PC-3 (cell line): ENCODE data around the gene NCAPD2.

Source experiments
- EZH2 ChIP-seq: fragments of 300-600 bp; sonication (generic); IDR thresholded peaks from one replicate; pipeline ENCODE4 v1.6.1; 2017; ENCODE audit warnings: antibody characterized with exemption, mild to moderate bottlenecking, low read length; ENCODE audit not compliant: unreplicated experiment
- EZH2phosphoT487 ChIP-seq: fragments of 300-600 bp; sonication (generic); IDR thresholded peaks from 2 replicates; pipeline ENCODE4 v1.6.1; 2018; ENCODE audit warnings: mild to moderate bottlenecking, antibody characterized with exemption, low read length, borderline replicate concordance
- TF ChIP-seq, protein P1 (sequence below): fragments of 300-600 bp; sonication (generic); conservative IDR thresholded peaks from 2 replicates; pipeline ENCODE4 v1.5.1; 2017; ENCODE audit warnings: antibody characterized with exemption, low read depth, mild to moderate bottlenecking, low read length

DNA sequence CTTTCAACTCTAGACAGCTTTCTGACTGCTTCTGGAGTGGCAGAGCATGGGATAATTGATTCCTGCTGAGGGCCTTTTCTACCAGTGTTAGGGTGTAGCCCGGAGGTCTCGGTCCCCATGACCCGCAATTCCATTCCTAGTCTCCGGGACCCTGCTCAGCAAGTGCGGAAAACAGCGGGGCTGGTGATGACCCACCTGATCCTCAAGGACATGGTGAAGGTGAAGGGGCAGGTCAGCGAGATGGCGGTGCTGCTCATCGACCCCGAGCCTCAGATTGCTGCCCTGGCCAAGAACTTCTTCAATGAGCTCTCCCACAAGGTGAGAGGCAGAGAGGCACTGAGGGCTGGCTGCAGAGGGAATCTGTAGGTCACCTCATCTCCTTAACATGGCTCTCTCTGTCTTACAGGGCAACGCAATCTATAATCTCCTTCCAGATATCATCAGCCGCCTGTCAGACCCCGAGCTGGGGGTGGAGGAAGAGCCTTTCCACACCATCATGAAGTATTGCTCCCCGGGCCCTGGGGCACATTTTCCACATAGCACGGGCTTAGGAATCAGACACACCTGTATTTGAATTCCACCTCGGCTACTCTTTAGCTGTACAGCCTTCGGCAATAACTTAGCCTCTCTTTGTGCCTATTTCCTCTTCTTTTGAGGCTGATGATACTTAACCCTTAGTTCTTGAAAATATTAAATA, 34.8 kb downstream of the NCAPD2 start:
- TF ChIP-seq, protein P1, sequence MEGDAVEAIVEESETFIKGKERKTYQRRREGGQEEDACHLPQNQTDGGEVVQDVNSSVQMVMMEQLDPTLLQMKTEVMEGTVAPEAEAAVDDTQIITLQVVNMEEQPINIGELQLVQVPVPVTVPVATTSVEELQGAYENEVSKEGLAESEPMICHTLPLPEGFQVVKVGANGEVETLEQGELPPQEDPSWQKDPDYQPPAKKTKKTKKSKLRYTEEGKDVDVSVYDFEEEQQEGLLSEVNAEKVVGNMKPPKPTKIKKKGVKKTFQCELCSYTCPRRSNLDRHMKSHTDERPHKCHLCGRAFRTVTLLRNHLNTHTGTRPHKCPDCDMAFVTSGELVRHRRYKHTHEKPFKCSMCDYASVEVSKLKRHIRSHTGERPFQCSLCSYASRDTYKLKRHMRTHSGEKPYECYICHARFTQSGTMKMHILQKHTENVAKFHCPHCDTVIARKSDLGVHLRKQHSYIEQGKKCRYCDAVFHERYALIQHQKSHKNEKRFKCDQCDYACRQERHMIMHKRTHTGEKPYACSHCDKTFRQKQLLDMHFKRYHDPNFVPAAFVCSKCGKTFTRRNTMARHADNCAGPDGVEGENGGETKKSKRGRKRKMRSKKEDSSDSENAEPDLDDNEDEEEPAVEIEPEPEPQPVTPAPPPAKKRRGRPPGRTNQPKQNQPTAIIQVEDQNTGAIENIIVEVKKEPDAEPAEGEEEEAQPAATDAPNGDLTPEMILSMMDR, result no peak
- TF ChIP-seq EZH2phosphoT487 (no peak), EZH2 (no peak)
